Transverse colon (tissue), 3 donors: ENCODE data around the gene KAZN.

Experiments
- EP300 ChIP-seq: sonication (generic); formaldehyde crosslinking; IDR thresholded peaks from one replicate; pipeline ENCODE4 v1.6.1; 2017; ENCODE audit warnings: antibody characterized with exemption, low read depth
- TF ChIP-seq, protein P1 (sequence below), 5 experiments: fragments of 200-600 bp in 3 of 5; fragments of 450-650 bp in 2 of 5; sonication (generic) in 3 of 5; IDR thresholded peaks; 1 replicate in 2 of 5; 2 replicates in 3 of 5; pipeline ENCODE4 v1.5.1; 2016 to 2017; ENCODE audit warnings: antibody characterized with exemption in 5 of 5, inconsistent platforms in 3 of 5, mild to moderate bottlenecking in 2 of 5, moderate library complexity in 1 of 5

DNA sequence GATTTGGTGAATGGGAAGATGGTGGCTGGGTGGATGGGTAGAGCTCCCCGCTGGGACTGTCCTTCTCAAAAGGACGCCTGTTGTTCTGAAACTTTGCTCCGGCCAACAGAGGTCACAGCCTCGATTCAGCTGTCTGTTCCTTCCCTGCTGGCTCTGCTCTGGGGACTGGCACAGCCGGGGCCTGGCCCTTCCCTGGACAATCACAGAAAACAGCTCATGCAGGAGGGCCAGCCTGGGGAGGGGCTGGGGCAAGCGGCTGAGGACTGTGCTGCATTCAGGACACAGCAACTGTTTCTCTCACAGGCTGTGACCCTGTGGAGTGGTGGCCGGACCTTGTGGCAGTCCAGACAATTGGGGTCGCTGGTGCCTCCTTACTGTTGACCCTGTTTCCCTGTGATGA lies 444.4 kb downstream of the KAZN start:
- TF ChIP-seq, protein P1, sequence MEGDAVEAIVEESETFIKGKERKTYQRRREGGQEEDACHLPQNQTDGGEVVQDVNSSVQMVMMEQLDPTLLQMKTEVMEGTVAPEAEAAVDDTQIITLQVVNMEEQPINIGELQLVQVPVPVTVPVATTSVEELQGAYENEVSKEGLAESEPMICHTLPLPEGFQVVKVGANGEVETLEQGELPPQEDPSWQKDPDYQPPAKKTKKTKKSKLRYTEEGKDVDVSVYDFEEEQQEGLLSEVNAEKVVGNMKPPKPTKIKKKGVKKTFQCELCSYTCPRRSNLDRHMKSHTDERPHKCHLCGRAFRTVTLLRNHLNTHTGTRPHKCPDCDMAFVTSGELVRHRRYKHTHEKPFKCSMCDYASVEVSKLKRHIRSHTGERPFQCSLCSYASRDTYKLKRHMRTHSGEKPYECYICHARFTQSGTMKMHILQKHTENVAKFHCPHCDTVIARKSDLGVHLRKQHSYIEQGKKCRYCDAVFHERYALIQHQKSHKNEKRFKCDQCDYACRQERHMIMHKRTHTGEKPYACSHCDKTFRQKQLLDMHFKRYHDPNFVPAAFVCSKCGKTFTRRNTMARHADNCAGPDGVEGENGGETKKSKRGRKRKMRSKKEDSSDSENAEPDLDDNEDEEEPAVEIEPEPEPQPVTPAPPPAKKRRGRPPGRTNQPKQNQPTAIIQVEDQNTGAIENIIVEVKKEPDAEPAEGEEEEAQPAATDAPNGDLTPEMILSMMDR (IDR thresholded peaks at IDR 0.05): no peak
- no peak for TF ChIP-seq EP300
